Measurements from ENCODE around the gene STAT6. TPM values are rescaled to one million over a fixed set of nuclear protein-coding genes. Genes with fewer than 3 reads are reported as not detected.

Gene STAT6
- total and polyA plus RNA-seq, 10 of the 15 experiments (the other 5 are each of a cell fraction or from before 2014, with no cell fraction given): 14.2 to 176 (median 89.6) TPM

GRCh38 chr12:57142727-57143126 is 31.6 kb upstream of the STAT6 start:
- no peak overlapping the region for H3K9ac ChIP-seq (ENCODE audit: control insufficient read depth, insufficient read depth, low read length)
- H3K4me2 ChIP-seq (ENCODE audit: control insufficient read depth, insufficient read depth): no peak overlapping the region
- H4K20me1 ChIP-seq (ENCODE audit: control insufficient read depth, insufficient read depth): no peaks in the 10 kb centered on the region
- no TSS peak for BruUV-seq (replicated peaks)
- peaks cover 0 to 3% of the 10 kb centered on the region in 2 experiments; a peak in 2 of 4 replicates for H3K27me3 ChIP-seq (replicated peaks in 1 of 2; ENCODE audit: control insufficient read depth in 2 of 2, insufficient read depth in 2 of 2, low read length in 1 of 2)
- FAIRE-seq: no peak
- H2AFZ ChIP-seq (ENCODE audit: control insufficient read depth, low read depth, low read length): no peak overlapping the region
- no peaks in the 10 kb centered on the region for H3K4me1 ChIP-seq (ENCODE audit: control insufficient read depth, insufficient read depth, low read length)
- intact Hi-C loops (cut with micrococcal nuclease; ENCODE audit: unreplicated experiment): no loop called here
- ChIA-PET SMC1A (ENCODE audit: uncharacterized antibody, unreplicated experiment) (no interaction called here), POLR2A (no interaction called here), RAD21 (ENCODE audit: unreplicated experiment) (no interaction called here), CTCF (interaction anchor here (2.9 kb wide), 1 partner anchor 18 kb away, joined by 13 read pairs; no protein-coding TSS in a partner anchor)
- TF ChIP-seq ESRRA (IDR thresholded peaks at IDR 0.05; ENCODE audit: low read length) (no peak), REST (IDR thresholded peaks at IDR 0.05; ENCODE audit: low read depth, low read length) (no peak), JUNB (IDR thresholded peaks at IDR 0.05) (no peak), SMC3 (IDR thresholded peaks at IDR 0.05; ENCODE audit: borderline replicate concordance, low read length) (no peak), MTA2 (IDR thresholded peaks at IDR 0.05; ENCODE audit: low read depth) (no peak), MYB (IDR thresholded peaks at IDR 0.05; ENCODE audit: borderline replicate concordance, low read depth, low read length) (no peak), IRF4 (IDR thresholded peaks at IDR 0.05; ENCODE audit: low read depth, low read length) (no peak), KDM1A (IDR thresholded peaks at IDR 0.05; ENCODE audit: borderline replicate concordance) (no peak), USF2 (IDR thresholded peaks at IDR 0.05; ENCODE audit: borderline replicate concordance, low read depth, low read length) (no peak), SREBF2 (IDR thresholded peaks at IDR 0.05; ENCODE audit: low read length) (no peak), PAX8 (IDR thresholded peaks at IDR 0.05) (no peak), MTA3 (IDR thresholded peaks at IDR 0.05; ENCODE audit: borderline replicate concordance, low read length) (no peak), SIX5 (IDR thresholded peaks at IDR 0.05; ENCODE audit: low read depth, low read length, severe bottlenecking) (no peak), PAX5 (IDR thresholded peaks at IDR 0.05; ENCODE audit: borderline replicate concordance, low read depth, low read length) (no peak), BMI1 (IDR thresholded peaks at IDR 0.05; ENCODE audit: borderline replicate concordance) (no peak)
- H3K79me2 ChIP-seq (ENCODE audit: control insufficient read depth, insufficient read depth, low read length): no peaks in the 10 kb centered on the region
- in situ Hi-C loops (cut with MboI): no loop called here
- no peak overlapping the region for H3K27ac ChIP-seq (ENCODE audit: control insufficient read depth, insufficient read depth)
- H3K4me3 ChIP-seq: no peak overlapping the region
- H3K9me3 ChIP-seq (replicated peaks; ENCODE audit: control insufficient read depth, insufficient read depth, low read length): no peaks in the 10 kb centered on the region
- no peak for ATAC-seq
- WGBS (ENCODE audit: insufficient coverage, insufficient replicate concordance, low lambda C conversion rate, missing lambda C conversion rate): 25% methylated on average over 7 of the region's 7 CpGs
- H3K36me3 ChIP-seq (ENCODE audit: control insufficient read depth in 2 of 2, insufficient read depth in 2 of 2, low read length in 1 of 2): no peaks in the 10 kb centered on the region
- no peak for DNase-seq (ENCODE audit: low read depth, low spot score)
